Measurements from ENCODE around the gene WHRN.

Gene WHRN

GRCh38 chr9:114481789-114482188 lies 23.5 kb downstream of the WHRN start:
- CTCF ChIA-PET, result no interaction called here
- no peak for TF ChIP-seq CTCF (IDR thresholded peaks at IDR 0.05; ENCODE audit: insufficient read depth, low read length, missing control alignments)
- DNase-seq (ENCODE audit: low read depth, low spot score), result no peak
- POLR2A ChIA-PET, result no interaction called here
- H3K4me3 ChIP-seq (ENCODE audit: low read depth, low read length), result no peak overlapping the region

- TF ChIP-seq CTCF (IDR thresholded peaks at IDR 0.05; ENCODE audit: insufficient read depth, low read length, missing control alignments), result no peak
- ChIA-PET CTCF (interaction anchor here (1.4 to 8.3 kb wide), 2 partner anchors 7 to 173 kb away, joined by 5 to 48 read pairs; no protein-coding TSS in a partner anchor), POLR2A (no interaction called here)
- no peak for DNase-seq (ENCODE audit: low read depth, low spot score)
- H3K4me3 ChIP-seq (ENCODE audit: low read depth, low read length), result no peak overlapping the region
Measured at GRCh38 chr9:114480746-114481435, 24.4 kb downstream of the WHRN start.

GRCh38 chr9:114478871-114479270 lies 26.4 kb downstream of the WHRN start:
- no peak for TF ChIP-seq CTCF (IDR thresholded peaks at IDR 0.05; ENCODE audit: insufficient read depth, low read length, missing control alignments)
- no peak overlapping the region for H3K4me3 ChIP-seq (ENCODE audit: low read depth, low read length)
- DNase-seq (ENCODE audit: low read depth, low spot score), result no peak
- ChIA-PET POLR2A (no interaction called here), CTCF (interaction anchor here (8.3 kb wide), 1 partner anchor 10 kb away, joined by 48 read pairs; no protein-coding TSS in a partner anchor)

GRCh38 chr9:114478459-114478858 lies 26.8 kb downstream of the WHRN start:
- ChIA-PET CTCF (interaction anchor here (1.1 to 8.3 kb wide), 3 partner anchors 10 to 175 kb away, joined by 3 to 48 read pairs (median 4); no protein-coding TSS in a partner anchor), POLR2A (no interaction called here)
- TF ChIP-seq CTCF (IDR thresholded peaks at IDR 0.05; ENCODE audit: insufficient read depth, low read length, missing control alignments), result no peak
- no peak for DNase-seq (ENCODE audit: low read depth, low spot score)
- H3K4me3 ChIP-seq (ENCODE audit: low read depth, low read length), result no peak overlapping the region

GRCh38 chr9:114477642-114478041 lies 27.6 kb downstream of the WHRN start:
- no peak overlapping the region for H3K4me3 ChIP-seq (ENCODE audit: low read depth, low read length)
- POLR2A ChIA-PET, result no interaction called here
- TF ChIP-seq CTCF (IDR thresholded peaks at IDR 0.05; ENCODE audit: insufficient read depth, low read length, missing control alignments), result no peak
- CTCF ChIA-PET, result interaction anchor here (1.1 to 8.3 kb wide), 3 partner anchors 11 to 176 kb away, joined by 3 to 48 read pairs (median 4); no protein-coding TSS in a partner anchor
- no peak for DNase-seq (ENCODE audit: low read depth, low spot score)

GRCh38 chr9:114476891-114477469 lies 28.3 kb downstream of the WHRN start:
- no peak overlapping the region for H3K4me3 ChIP-seq (ENCODE audit: low read depth, low read length)
- POLR2A ChIA-PET, result no interaction called here
- CTCF ChIA-PET, result interaction anchor here (1.0 to 8.3 kb wide), 5 partner anchors 11 to 176 kb away, joined by 3 to 48 read pairs (median 4); no protein-coding TSS in a partner anchor
- no peak for DNase-seq (ENCODE audit: low read depth, low spot score)
- TF ChIP-seq CTCF (IDR thresholded peaks at IDR 0.05; ENCODE audit: insufficient read depth, low read length, missing control alignments), result no peak

Data from AG04449 (cell line).